GM12892 (cell line): ENCODE measurements around the gene PODXL.

Source experiments
- POLR2A ChIP-seq: IDR thresholded peaks from 2 replicates; pipeline ENCODE4 v1.6.1; 2011; ENCODE audit warnings: low read depth, low read length, control low read depth
- TAF1 ChIP-seq: IDR thresholded peaks from 2 replicates; pipeline ENCODE4 v1.6.1; 2011; ENCODE audit warnings: low read depth, mild to moderate bottlenecking, control low read depth, low read length, borderline replicate concordance

DNA sequence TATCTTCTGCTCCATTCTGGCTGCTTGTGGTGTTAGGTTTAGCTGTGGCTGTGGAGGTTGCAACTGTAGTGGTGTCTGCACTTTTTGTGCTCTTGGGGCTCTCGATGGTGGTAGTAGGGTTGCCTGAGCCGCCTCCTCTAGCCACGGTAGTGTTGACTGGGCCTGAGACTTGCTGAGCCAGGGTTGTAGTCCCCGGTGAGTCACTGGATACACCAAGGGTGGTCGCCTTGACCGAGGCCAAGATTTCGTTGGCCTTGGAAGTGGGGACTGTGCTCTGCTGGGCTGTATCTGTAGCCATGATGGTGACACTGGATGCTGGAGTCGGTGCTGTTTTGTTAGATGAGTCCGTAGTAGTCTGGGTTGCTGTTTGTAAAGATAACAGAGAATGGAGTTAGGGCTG is 45.4 kb downstream of the PODXL start:
- TF ChIP-seq POLR2A (no peak), TAF1 (no peak)
